NCI-H2081 treated with DMSO at 0.1 percent for 48 hours (cell line): Measurements from ENCODE around the gene PPRC1.
A peak's percentile ranks its signal among the peaks of the same experiment; 100 is the strongest.

Source experiments
- DNase-seq: peaks from one replicate; lab custom pipeline; 2025; lab: John Stamatoyannopoulos, UW

The PPRC1 gene

GRCh38 chr10:102117391-102118159 lies 15.3 kb upstream of the PPRC1 start:
- DNase-seq = no peak

GRCh38 chr10:102118867-102119266 lies 14.0 kb upstream of the PPRC1 start:
- no peak for DNase-seq

- DNase-seq = no peak
Observed at GRCh38 chr10:102119417-102120141, 13.3 kb upstream of the PPRC1 start.

GRCh38 chr10:102120142-102120990 lies 12.5 kb upstream of the PPRC1 start, which contains the start of gene LDB1:
Gene LDB1 (minus strand): TSS chr10:102120368. CDS start chr10:102120110, 258 bp downstream.
- no peak for DNase-seq

GRCh38 chr10:102120991-102121738 lies 11.7 kb upstream of the PPRC1 start:
- no peak for DNase-seq

- no peak for DNase-seq
Observed at GRCh38 chr10:102121739-102122372, 11.0 kb upstream of the PPRC1 start.

- DNase-seq = no peak
Observed at GRCh38 chr10:102122450-102122849, 10.4 kb upstream of the PPRC1 start.

- DNase-seq = no peak
Observed at GRCh38 chr10:102123223-102123622, 9.6 kb upstream of the PPRC1 start.

- DNase-seq = no peak
Observed at GRCh38 chr10:102131286-102132170, 1.3 kb upstream of the PPRC1 start.

GRCh38 chr10:102132193-102132562 lies 662 bp upstream of the PPRC1 start:
- DNase-seq = no peak

- no peak for DNase-seq
Observed at GRCh38 chr10:102133373-102134195, 744 bp downstream of the PPRC1 start.

GRCh38 chr10:102134416-102134815 lies 1.6 kb downstream of the PPRC1 start:
- no peak for DNase-seq

GRCh38 chr10:102135956-102136526 lies 3.2 kb downstream of the PPRC1 start:
- DNase-seq = peak; percentile 42

- no peak for DNase-seq
Observed at GRCh38 chr10:102139281-102140110, 6.7 kb downstream of the PPRC1 start.

- no peak for DNase-seq
Observed at GRCh38 chr10:102140218-102140617, 7.4 kb downstream of the PPRC1 start.

- DNase-seq = no peak
Observed at GRCh38 chr10:102140913-102141540, 8.2 kb downstream of the PPRC1 start.

- DNase-seq = no peak
Observed at GRCh38 chr10:102141583-102142107, 8.8 kb downstream of the PPRC1 start.
